Medulla oblongata (tissue), 1 donor: ENCODE data around the gene TRIP6.
A peak's percentile ranks its signal among the peaks of the same experiment; 100 is the strongest.
"Not testable (repeated sequence)": the region's sequence is repeated elsewhere in the genome, so short reads cannot be mapped to it uniquely, and the experiment has no call there.

ENCODE experiments used
- DNase-seq: peaks from one replicate; pipeline ENCODE4 v3.0.0-alpha.2; 2015; ENCODE audit errors: extremely low spot score

Gene TRIP6

DNA sequence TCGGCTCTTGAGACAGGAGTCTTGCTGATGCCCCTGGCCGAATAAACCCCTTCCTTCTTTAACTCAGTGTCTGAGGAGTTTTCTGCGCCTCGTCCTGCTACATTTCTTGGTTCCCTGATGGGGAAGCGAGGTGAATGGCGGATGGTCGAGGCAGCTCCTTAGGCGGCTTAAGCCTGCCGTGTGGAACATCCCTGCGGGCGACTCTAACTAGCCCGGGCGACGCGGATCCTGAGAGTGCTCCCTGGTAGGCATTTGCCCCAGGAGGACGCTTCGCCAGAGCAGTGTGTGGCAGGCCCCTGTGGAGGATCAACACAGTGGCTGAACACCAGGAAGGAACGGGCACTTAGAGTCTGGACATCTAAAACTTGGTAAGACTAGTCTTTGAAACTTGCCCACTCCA is 27.8 kb upstream of the TRIP6 start:
- no peak for DNase-seq

DNA sequence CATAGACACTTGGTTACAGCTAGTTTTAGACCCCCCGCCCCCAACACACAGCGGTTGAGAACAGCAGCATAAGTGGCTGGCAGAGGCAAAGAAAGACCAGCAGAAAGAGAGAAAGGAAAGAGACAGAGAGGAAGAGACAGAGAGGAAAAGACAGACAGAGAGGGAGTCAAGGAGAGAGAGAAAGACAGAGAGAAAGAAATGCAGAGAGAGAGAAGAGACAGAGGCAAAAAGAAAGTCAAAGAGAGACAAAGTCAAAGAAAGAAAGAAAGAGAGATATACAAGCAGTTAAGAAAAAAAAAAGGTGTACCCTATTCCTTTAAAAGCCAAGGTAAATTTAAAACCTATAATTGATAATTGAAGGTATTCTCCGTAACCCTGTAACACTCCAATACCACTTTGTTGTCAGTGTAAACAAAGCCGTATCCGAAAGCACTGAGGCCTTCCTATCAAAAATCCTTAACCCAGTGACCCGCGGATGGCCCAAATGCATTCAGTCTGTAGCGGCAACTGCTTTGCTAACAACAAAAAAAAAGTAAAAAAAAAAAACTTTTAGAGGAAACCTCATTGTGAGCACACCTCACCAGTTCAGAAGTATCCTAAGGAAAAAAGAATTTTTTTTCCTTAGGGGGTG is 26.6 kb upstream of the TRIP6 start:
- DNase-seq = no peak

- DNase-seq = no peak
Observed at GRCh38 chr7:100847360-100847759, 19.8 kb upstream of the TRIP6 start.

GRCh38 chr7:100852048-100852872 is 14.9 kb upstream of the TRIP6 start, which contains the start of gene SLC12A9:
TSS of gene SLC12A9 (plus strand) at chr7:100852713. CDS start at chr7:100854198, 1,485 bp downstream.
- DNase-seq = peak; percentile 90

DNA sequence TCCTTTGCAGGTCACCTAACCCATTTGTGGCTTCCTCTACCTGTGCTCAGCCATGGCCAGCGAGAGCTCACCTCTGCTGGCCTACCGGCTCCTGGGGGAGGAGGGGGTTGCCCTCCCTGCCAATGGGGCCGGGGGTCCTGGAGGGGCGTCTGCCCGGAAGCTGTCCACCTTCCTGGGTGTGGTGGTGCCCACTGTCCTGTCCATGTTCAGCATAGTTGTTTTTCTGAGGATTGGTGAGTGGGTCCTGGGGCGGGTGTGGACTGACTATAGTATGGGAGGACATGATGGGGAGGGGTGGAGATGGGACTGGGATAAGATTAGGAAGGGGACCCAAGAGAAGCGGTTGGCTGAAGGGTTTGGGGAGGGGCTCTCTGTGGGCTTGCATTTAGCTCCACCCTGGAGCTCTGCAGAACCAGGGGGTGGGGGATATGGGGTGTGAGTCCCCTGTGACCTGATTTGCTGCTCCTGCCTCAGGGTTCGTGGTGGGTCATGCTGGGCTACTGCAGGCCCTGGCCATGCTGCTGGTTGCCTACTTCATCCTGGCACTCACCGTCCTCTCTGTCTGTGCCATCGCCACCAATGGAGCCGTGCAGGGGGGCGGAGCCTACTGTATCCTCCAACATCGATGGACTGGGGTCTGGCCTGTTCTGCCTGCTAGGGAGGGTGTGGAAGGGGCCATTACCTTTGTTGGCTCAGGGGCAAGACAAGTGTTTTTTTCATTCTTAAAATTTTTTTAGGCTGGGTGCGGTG is 12.9 kb upstream of the TRIP6 start:
- no peak for DNase-seq

- DNase-seq = not testable (repeated sequence)
Observed at GRCh38 chr7:100854899-100855298, 12.3 kb upstream of the TRIP6 start.

DNA sequence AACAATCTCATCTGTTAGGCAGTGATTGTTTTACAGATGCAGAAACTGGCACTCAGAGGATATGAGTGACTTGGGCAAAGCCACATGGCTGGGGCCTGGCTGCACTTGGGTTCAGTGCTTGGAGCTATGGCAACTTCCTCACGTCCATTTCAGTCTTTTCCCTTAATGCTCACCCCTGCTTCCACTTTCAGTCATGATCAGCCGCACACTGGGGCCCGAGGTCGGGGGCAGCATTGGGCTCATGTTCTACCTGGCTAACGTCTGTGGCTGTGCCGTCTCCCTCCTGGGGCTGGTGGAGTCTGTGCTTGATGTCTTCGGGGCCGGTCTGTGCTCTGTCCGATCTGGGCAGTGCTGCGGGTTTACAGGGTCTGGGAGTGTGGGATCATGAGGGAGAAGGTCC is 11.7 kb upstream of the TRIP6 start:
- no peak for DNase-seq

GRCh38 chr7:100856871-100857282 is 10.3 kb upstream of the TRIP6 start:
- DNase-seq = no peak

- no peak for DNase-seq
Observed at GRCh38 chr7:100859856-100860255, 7.3 kb upstream of the TRIP6 start.

GRCh38 chr7:100860702-100861615 is 6.2 kb upstream of the TRIP6 start:
- DNase-seq = no peak

DNA sequence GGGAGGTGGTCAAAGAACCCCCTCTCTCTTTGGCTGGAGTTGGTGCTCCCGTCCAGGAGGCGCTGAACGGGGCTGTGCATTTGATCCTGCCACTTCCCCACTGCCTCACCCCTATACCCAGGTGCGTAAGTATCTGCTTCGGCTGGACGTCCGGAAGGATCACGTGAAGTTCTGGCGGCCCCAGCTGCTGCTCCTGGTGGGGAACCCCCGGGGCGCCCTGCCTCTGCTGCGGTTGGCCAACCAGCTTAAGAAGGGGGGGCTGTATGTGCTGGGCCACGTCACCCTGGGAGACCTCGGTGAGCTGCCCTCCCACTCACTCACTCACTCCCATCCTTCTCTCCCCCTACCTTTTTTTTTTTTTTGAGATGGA is 5.6 kb upstream of the TRIP6 start:
- no peak for DNase-seq

GRCh38 chr7:100863406-100863950 is 3.7 kb upstream of the TRIP6 start:
- peak; percentile 72 for DNase-seq

DNA sequence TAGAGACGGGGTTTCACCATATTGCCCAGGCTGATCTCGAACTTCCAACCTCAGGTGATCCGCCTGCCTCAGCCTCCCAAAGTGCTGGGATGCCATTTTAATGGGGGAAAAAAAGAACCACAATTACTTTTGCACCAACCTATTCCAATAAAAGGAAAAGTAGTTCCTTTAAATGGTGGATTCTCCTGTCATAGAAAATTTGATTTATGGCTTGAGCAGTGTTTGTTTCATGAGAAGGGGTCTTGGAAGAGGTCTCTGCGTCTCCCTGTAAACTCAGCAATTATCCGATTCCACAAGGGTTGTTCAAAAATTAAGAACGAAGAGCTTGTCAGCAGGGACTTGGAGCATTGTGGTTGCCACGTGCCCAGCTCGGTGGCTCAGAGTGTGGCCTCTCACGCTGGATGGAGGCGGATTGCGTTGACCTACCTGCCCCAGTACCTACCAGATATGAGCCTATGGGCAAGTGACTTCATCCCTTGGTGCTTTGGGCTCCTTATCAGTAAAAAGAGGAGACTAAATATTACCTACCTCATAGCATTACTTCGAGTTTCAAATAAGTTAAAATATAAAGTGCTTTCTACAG is 2.8 kb upstream of the TRIP6 start:
- no peak for DNase-seq

- DNase-seq = no peak
Observed at GRCh38 chr7:100865372-100865911, 1.7 kb upstream of the TRIP6 start.

DNA sequence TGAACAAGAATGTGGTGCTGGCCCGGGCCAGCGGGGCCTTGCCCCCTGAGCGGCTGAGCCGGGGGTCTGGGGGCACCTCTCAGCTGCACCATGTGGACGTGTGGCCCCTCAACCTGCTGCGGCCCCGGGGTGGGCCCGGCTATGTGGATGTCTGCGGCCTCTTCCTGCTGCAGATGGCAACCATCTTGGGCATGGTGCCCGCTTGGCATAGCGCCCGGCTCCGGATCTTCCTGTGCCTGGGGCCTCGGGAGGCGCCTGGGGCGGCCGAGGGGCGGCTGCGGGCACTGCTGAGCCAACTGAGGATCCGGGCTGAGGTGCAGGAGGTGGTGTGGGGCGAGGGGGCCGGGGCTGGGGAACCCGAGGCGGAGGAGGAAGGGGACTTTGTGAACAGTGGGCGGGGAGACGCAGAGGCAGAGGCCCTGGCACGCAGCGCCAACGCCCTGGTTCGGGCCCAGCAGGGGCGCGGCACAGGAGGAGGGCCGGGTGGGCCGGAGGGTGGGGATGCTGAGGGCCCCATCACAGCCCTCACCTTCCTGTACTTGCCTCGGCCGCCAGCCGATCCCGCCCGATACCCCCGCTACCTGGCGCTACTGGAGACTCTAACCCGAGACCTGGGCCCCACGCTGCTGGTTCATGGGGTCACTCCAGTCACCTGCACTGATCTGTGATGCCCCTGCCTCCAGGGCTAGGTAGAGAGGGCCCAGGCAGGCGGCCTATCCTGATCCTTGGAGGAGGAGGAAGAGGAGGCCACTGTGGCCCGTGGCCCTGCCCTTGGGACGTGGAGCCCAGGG is 1.1 kb upstream of the TRIP6 start:
- peak; percentile 83 for DNase-seq

- DNase-seq = no peak
Observed at GRCh38 chr7:100866729-100867039, 503 bp upstream of the TRIP6 start.

DNA sequence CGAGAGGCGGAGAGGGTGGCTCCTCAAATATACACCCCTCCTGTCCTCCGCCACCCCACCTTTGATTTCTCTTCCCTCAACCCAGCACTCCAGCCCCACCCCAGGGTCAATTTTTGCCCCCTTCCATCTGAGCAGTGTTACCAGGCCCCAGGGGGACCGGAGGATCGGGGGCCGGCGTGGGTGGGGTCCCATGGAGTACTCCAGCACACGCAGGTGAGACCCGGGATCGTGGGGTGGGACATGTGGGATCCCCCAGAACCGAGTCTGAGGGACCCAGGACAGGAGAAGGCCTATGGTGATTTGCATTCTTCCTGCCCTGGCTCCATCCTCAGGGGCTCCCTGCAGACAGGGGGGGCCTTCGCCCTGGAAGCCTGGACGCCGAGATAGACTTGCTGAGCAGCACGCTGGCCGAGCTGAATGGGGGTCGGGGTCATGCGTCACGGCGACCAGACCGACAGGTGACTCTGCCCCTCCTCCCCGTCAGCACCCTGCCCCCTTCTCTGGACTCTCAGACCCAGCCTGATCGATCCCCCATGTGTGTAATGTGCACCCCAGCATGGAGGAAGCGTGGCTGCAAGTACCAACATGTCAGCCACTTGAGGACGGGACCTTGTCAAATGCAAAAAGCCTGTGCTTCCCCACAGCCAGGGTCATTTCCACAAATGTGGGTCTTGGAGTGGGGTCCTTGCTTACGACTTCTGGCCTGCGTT is 744 bp downstream of the TRIP6 start:
- DNase-seq = no peak

GRCh38 chr7:100873599-100874299 is 6.6 kb downstream of the TRIP6 start:
- DNase-seq = no peak

DNA sequence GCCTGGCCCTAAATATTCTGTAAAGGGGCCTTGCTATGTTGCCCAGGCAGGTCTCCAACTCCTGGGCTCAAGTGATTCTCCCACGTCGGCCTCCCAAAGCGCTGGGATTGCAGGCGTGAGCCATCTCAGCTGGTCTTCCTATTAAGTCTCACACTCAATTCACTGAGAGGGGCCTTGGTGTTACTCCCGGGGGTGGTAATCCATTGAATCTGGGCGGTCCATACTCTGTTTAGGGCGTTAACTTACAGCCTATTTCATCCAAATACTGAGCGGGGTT is 7.1 kb downstream of the TRIP6 start:
- DNase-seq = no peak
